GM23338 (cell line): ENCODE measurements around the gene DACH1. TPM values are rescaled to one million over a fixed set of nuclear protein-coding genes. Genes with fewer than 3 reads are reported as not detected.
A peak's percentile ranks its signal among the peaks of the same experiment; 100 is the strongest.

Source experiments
- ATAC-seq: fragments of 200-7000 bp; cut with Tn5 transposase; 3 replicates; pipeline ENCODE4 v1.9.1; 2020
- DNase-seq: peaks from one replicate; pipeline ENCODE4 v3.0.0-alpha.2; 2015; ENCODE audit warnings: low spot score
- H2AFZ ChIP-seq: fragments of 200-600 bp; sonication (generic); 2 replicates; pipeline ENCODE4 v1.8.0; 2016; ENCODE audit warnings: antibody characterized with exemption, mild to moderate bottlenecking, moderate library complexity
- H3F3A ChIP-seq: fragments of 200-600 bp; sonication (generic); replicated peaks from 2 replicates; pipeline ENCODE4 v1.8.0; 2017; ENCODE audit warnings: antibody characterized with exemption, mixed run types, low read depth
- H3K27ac ChIP-seq: fragments of 200-600 bp; sonication (generic); 2 replicates; pipeline ENCODE4 v1.6.1; 2016; ENCODE audit warnings: low read depth
- H3K27me3 ChIP-seq: fragments of 200-600 bp; sonication (generic); 2 replicates; pipeline ENCODE4 v1.8.0; 2016; ENCODE audit warnings: mild to moderate bottlenecking, mixed run types, moderate library complexity; ENCODE audit not compliant: insufficient read depth
- H3K36me3 ChIP-seq: fragments of 200-600 bp; sonication (generic); 2 replicates; pipeline ENCODE4 v1.8.0; 2016; ENCODE audit warnings: mild to moderate bottlenecking; ENCODE audit not compliant: insufficient read depth
- H3K4me1 ChIP-seq: fragments of 200-600 bp; sonication (generic); 2 replicates; pipeline ENCODE4 v1.8.0; 2016; ENCODE audit warnings: mild to moderate bottlenecking, moderate library complexity; ENCODE audit not compliant: insufficient read depth
- H3K4me2 ChIP-seq: fragments of 200-600 bp; sonication (generic); 2 replicates; pipeline ENCODE4 v1.7.1; 2017; ENCODE audit warnings: mixed run types
- H3K4me3 ChIP-seq: fragments of 200-600 bp; sonication (generic); 2 replicates; pipeline ENCODE4 v1.6.1; 2016; ENCODE audit warnings: mixed run types
- H3K79me2 ChIP-seq: fragments of 200-600 bp; sonication (generic); replicated peaks from 2 replicates; pipeline ENCODE4 v1.8.0; 2017; ENCODE audit warnings: mild to moderate bottlenecking; ENCODE audit not compliant: insufficient read depth
- H3K9me2 ChIP-seq: fragments of 200-600 bp; sonication (generic); 2 replicates; pipeline ENCODE4 v1.8.0; 2017; ENCODE audit not compliant: insufficient read depth
- H4K20me1 ChIP-seq: fragments of 200-600 bp; sonication (generic); replicated peaks from 2 replicates; pipeline ENCODE4 v1.8.0; 2017; ENCODE audit warnings: mild to moderate bottlenecking; ENCODE audit not compliant: insufficient read depth
- H3K27ac Mint-ChIP-seq: 2 replicates; pipeline ENCODE4 v1.8.0; 2020; ENCODE audit warnings: inconsistent platforms, mild to moderate bottlenecking, moderate library complexity, mixed read lengths
- H3K27me3 Mint-ChIP-seq: 3 replicates; pipeline ENCODE4 v1.8.0; 2022; ENCODE audit warnings: low read depth, mild to moderate bottlenecking, moderate library complexity, mixed read lengths, inconsistent platforms; ENCODE audit not compliant: insufficient read depth, poor library complexity
- H3K36me3 Mint-ChIP-seq: 3 replicates; pipeline ENCODE4 v1.8.0; 2021; ENCODE audit warnings: low read depth, mild to moderate bottlenecking, inconsistent platforms, moderate library complexity, mixed read lengths
- H3K4me1 Mint-ChIP-seq: 3 replicates; pipeline ENCODE4 v1.8.0; 2020; ENCODE audit warnings: mild to moderate bottlenecking, inconsistent platforms, mixed read lengths
- H3K4me3 Mint-ChIP-seq: 3 replicates; pipeline ENCODE4 v1.8.0; 2021; ENCODE audit warnings: moderate library complexity, mild to moderate bottlenecking, inconsistent platforms, mixed read lengths
- H3K9me3 Mint-ChIP-seq: 3 replicates; pipeline ENCODE4 v1.8.0; 2020; ENCODE audit warnings: moderate library complexity, mild to moderate bottlenecking, inconsistent platforms, mixed read lengths
- CREB1 ChIP-seq: fragments of 250-450 bp; sonication (Bioruptor Pico); IDR thresholded peaks from 2 replicates; pipeline ENCODE4 v1.5.0; 2020; ENCODE audit warnings: low read depth, mild to moderate bottlenecking, moderate library complexity
- CTCF ChIP-seq, 2 experiments: fragments of 200-600 bp in 1 of 2; sonication (generic) in 1 of 2; conservative IDR thresholded peaks; 2 replicates each; pipeline versions ENCODE4 v1.5.1 to v1.6.1; 2016 to 2017; ENCODE audit warnings: antibody characterized with exemption in 2 of 2, low read depth in 2 of 2, mild to moderate bottlenecking in 2 of 2, moderate library complexity in 1 of 2
- ETS1 ChIP-seq: IDR thresholded peaks from 2 replicates; pipeline ENCODE4 v1.6.1; 2016; ENCODE audit warnings: antibody characterized with exemption
- EZH2 ChIP-seq: fragments of 200-600 bp; sonication (generic); IDR thresholded peaks from one replicate; pipeline ENCODE4 v1.8.0; 2017; ENCODE audit warnings: antibody characterized with exemption, mild to moderate bottlenecking, low read depth; ENCODE audit not compliant: unreplicated experiment
- EZH2phosphoT487 ChIP-seq: fragments of 200-600 bp; sonication (generic); IDR thresholded peaks from one replicate; pipeline ENCODE4 v1.8.1; 2018; ENCODE audit warnings: antibody characterized with exemption; ENCODE audit not compliant: unreplicated experiment
- JUNB ChIP-seq: IDR thresholded peaks from one replicate; pipeline ENCODE4 v1.6.1; 2016; ENCODE audit warnings: antibody characterized with exemption; ENCODE audit not compliant: unreplicated experiment
- NANOG ChIP-seq: IDR thresholded peaks from 2 replicates; pipeline ENCODE4 v1.6.1; 2016; ENCODE audit warnings: antibody characterized with exemption, borderline replicate concordance
- POLR2AphosphoS5 ChIP-seq: IDR thresholded peaks from 2 replicates; pipeline ENCODE4 v1.6.1; 2016; ENCODE audit warnings: antibody characterized with exemption, low read depth
- STAT1 ChIP-seq: IDR thresholded peaks from one replicate; pipeline ENCODE4 v1.6.1; 2016; ENCODE audit warnings: antibody characterized with exemption; ENCODE audit not compliant: unreplicated experiment
- ZNF114 ChIP-seq: fragments of 250-450 bp; sonication (Bioruptor Pico); IDR thresholded peaks from 2 replicates; pipeline ENCODE4 v1.5.0; 2020; ENCODE audit warnings: mild to moderate bottlenecking, moderate library complexity
- ZNF331 ChIP-seq: fragments of 250-450 bp; sonication (Bioruptor Pico); IDR thresholded peaks from 2 replicates; pipeline ENCODE4 v1.5.0; 2020; ENCODE audit warnings: low read depth, mild to moderate bottlenecking, moderate library complexity
- polyA plus RNA-seq: library from polyadenylated mRNA; unstranded; fragments of >200 nt; fragmentation: Nextera tagmentation; extraction: Ambion mirVana; gene quantifications from 2 replicates; pipeline ENCODE4 v1.2.1, GENCODE V29; 2016
- total RNA-seq: library from RNA; depleted of rRNA; stranded (reverse); fragments of >200 nt; shearing (Covaris generic); gene quantifications from 2 replicates; pipeline ENCODE4 v1.2.3, GENCODE V29; 2014

Gene DACH1
- total and polyA plus RNA-seq, 2 experiments from 2014 or later: 0.45 to 0.57 TPM

GRCh38 chr13:71437704-71438103, 429.3 kb downstream of the DACH1 start:
- TF ChIP-seq POLR2AphosphoS5: no peak
- H3K4me1 Mint-ChIP-seq: no peaks in the 10 kb centered on the region
- H3K9me2 ChIP-seq: no peaks in the 10 kb centered on the region
- no peaks in the 10 kb centered on the region for H3K27me3 Mint-ChIP-seq
- H3K4me2 ChIP-seq: no peak overlapping the region
- no peaks in the 10 kb centered on the region for H3K36me3 ChIP-seq
- ATAC-seq: no peak
- H3K4me3 ChIP-seq: no peak overlapping the region
- no peaks in the 10 kb centered on the region for H3K79me2 ChIP-seq
- H3K4me1 ChIP-seq: no peaks in the 10 kb centered on the region
- DNase-seq: no peak
- H3K9me3 Mint-ChIP-seq: no peaks in the 10 kb centered on the region
- H2AFZ ChIP-seq: no peak overlapping the region
- no peaks in the 10 kb centered on the region for H4K20me1 ChIP-seq
- no peaks in the 10 kb centered on the region for H3K27me3 ChIP-seq
- H3K27ac ChIP-seq: no peak overlapping the region
- no peak overlapping the region for H3K4me3 Mint-ChIP-seq
- H3K36me3 Mint-ChIP-seq: no peaks in the 10 kb centered on the region
- no peak overlapping the region for H3K27ac Mint-ChIP-seq
- H3F3A ChIP-seq: no peaks in the 10 kb centered on the region

- DNase-seq (no peak), ATAC-seq (no peak)
- H3K4me1 ChIP-seq: no peaks in the 10 kb centered on the region
- H3K9me3 Mint-ChIP-seq: no peaks in the 10 kb centered on the region
- peak overlapping the region; percentile 16; the same call in 1 of the 2 replicates for H2AFZ ChIP-seq
- H3K79me2 ChIP-seq: no peaks in the 10 kb centered on the region
- H3K4me2 ChIP-seq: no peak overlapping the region
- no peaks in the 10 kb centered on the region for H3K4me1 Mint-ChIP-seq
- no peaks in the 10 kb centered on the region for H3K36me3 ChIP-seq
- H3K9me2 ChIP-seq: no peaks in the 10 kb centered on the region
- TF ChIP-seq EZH2phosphoT487: no peak
- TF ChIP-seq POLR2AphosphoS5: no peak
- TF ChIP-seq STAT1: no peak
- TF ChIP-seq EZH2: no peak
- TF ChIP-seq ZNF331: no peak
- no peak for TF ChIP-seq CTCF (conservative IDR thresholded peaks at IDR 0.05; ENCODE audit: low read depth in 2 of 2)
- no peak for TF ChIP-seq CREB1
- H4K20me1 ChIP-seq: no peaks in the 10 kb centered on the region
- no peaks in the 10 kb centered on the region for H3K36me3 Mint-ChIP-seq
- no peak overlapping the region for H3K4me3 Mint-ChIP-seq
- no peak overlapping the region for H3K4me3 ChIP-seq
- no peaks in the 10 kb centered on the region for H3K27me3 ChIP-seq
- H3K27me3 Mint-ChIP-seq: no peaks in the 10 kb centered on the region
- no peaks in the 10 kb centered on the region for H3F3A ChIP-seq
- H3K27ac Mint-ChIP-seq: no peak overlapping the region
- no peak overlapping the region for H3K27ac ChIP-seq
Observed at GRCh38 chr13:71430681-71431080, 436.3 kb downstream of the DACH1 start.

GRCh38 chr13:71417205-71417604, 449.8 kb downstream of the DACH1 start:
- no peaks in the 10 kb centered on the region for H3K79me2 ChIP-seq
- H3F3A ChIP-seq: no peaks in the 10 kb centered on the region
- H3K4me3 Mint-ChIP-seq: no peak overlapping the region
- H3K4me3 ChIP-seq: no peak overlapping the region
- H3K27ac ChIP-seq: no peak overlapping the region
- DNase-seq: no peak
- H2AFZ ChIP-seq: no peak overlapping the region
- H3K27ac Mint-ChIP-seq: no peak overlapping the region
- no peaks in the 10 kb centered on the region for H3K27me3 ChIP-seq
- H4K20me1 ChIP-seq: no peaks in the 10 kb centered on the region
- no peaks in the 10 kb centered on the region for H3K36me3 ChIP-seq
- no peaks in the 10 kb centered on the region for H3K9me3 Mint-ChIP-seq
- no peaks in the 10 kb centered on the region for H3K4me1 Mint-ChIP-seq
- H3K36me3 Mint-ChIP-seq: no peaks in the 10 kb centered on the region
- no peak overlapping the region for H3K4me2 ChIP-seq
- H3K27me3 Mint-ChIP-seq: no peaks in the 10 kb centered on the region
- H3K9me2 ChIP-seq: no peaks in the 10 kb centered on the region
- no peaks in the 10 kb centered on the region for H3K4me1 ChIP-seq
- ATAC-seq: no peak
- TF ChIP-seq ETS1 (no peak), EZH2 (no peak), ZNF331 (no peak), ZNF114 (no peak), NANOG (no peak), JUNB (no peak)
